ENCODE measurements around the gene EHBP1. TPM values are rescaled to one million over a fixed set of nuclear protein-coding genes. Genes with fewer than 3 reads are reported as not detected.

The EHBP1 gene
- polyA plus RNA-seq, 1 of the 3 experiments (the other 2 are of a cell fraction) = 62.7 TPM

DNA sequence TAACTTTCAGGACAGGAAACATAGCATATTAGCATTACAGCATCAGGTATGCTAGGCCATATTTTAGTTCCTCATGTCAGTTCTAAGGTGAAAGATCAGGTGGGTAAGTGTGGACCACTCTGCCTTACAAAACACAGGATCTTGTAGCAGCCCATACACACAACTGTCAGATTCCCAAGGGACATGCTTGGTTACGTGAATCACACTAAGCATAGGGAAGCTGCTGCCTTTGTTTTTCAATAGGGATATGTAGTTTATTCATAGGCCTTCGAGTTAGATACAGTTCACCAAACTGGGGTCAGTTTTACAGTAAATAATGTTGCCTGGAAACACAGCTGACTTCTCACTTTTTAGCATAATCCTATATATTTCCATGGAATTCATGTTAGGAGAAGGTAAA, 229.0 kb downstream of the EHBP1 start:
- no peak for DNase-seq
- Histone ChIP-seq H3K4me2 (no peak overlapping the region), H3K9me2 (no peaks in the 10 kb centered on the region), H3F3A (replicated peaks; ENCODE audit: insufficient read depth) (no peaks in the 10 kb centered on the region), H3K27me3 (ENCODE audit: insufficient read depth) (no peaks in the 10 kb centered on the region), H3K27ac (ENCODE audit: low read depth in 2 of 2, low read length in 1 of 2) (no peak overlapping the region), H3K9me3 (no peaks in the 10 kb centered on the region), H3K4me3 (ENCODE audit: low read depth in 2 of 2, low read length in 1 of 2) (no peak overlapping the region), H3K9ac (no peak overlapping the region), H2AFZ (ENCODE audit: low read depth) (no peak overlapping the region), H3K36me3 (replicated peaks in 1 of 2; ENCODE audit: control insufficient read depth in 1 of 2, insufficient read depth in 2 of 2, low read length in 1 of 2) (peaks cover 0 to 3% of the 10 kb centered on the region in 2 experiments), H4K20me1 (ENCODE audit: insufficient read depth) (no peaks in the 10 kb centered on the region), H3K4me1 (ENCODE audit: control insufficient read depth in 1 of 2, insufficient read depth in 2 of 2, low read depth in 1 of 2, low read length in 1 of 2) (no peaks in the 10 kb centered on the region; a peak in 1 of 4 replicates), H3K79me2 (ENCODE audit: insufficient read depth) (no peaks in the 10 kb centered on the region)
- WGBS (ENCODE audit: low lambda C conversion rate) = 85% methylated on average over 2 of the region's 2 CpGs
- CTCF ChIA-PET = no interaction called here
- TF ChIP-seq YY1 (IDR thresholded peaks at IDR 0.05; ENCODE audit: low read depth) = no peak
- TF ChIP-seq FOXJ3 (CRISPR knock-in tag; IDR thresholded peaks at IDR 0.05) = no peak
- TF ChIP-seq FOXM1 (IDR thresholded peaks at IDR 0.05; ENCODE audit: low read depth) = no peak
- no peak for TF ChIP-seq NFIC (IDR thresholded peaks at IDR 0.05; ENCODE audit: borderline replicate concordance)
- TF ChIP-seq, protein P1, sequence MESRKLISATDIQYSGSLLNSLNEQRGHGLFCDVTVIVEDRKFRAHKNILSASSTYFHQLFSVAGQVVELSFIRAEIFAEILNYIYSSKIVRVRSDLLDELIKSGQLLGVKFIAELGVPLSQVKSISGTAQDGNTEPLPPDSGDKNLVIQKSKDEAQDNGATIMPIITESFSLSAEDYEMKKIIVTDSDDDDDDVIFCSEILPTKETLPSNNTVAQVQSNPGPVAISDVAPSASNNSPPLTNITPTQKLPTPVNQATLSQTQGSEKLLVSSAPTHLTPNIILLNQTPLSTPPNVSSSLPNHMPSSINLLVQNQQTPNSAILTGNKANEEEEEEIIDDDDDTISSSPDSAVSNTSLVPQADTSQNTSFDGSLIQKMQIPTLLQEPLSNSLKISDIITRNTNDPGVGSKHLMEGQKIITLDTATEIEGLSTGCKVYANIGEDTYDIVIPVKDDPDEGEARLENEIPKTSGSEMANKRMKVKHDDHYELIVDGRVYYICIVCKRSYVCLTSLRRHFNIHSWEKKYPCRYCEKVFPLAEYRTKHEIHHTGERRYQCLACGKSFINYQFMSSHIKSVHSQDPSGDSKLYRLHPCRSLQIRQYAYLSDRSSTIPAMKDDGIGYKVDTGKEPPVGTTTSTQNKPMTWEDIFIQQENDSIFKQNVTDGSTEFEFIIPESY (IDR thresholded peaks at IDR 0.05; ENCODE audit: borderline replicate concordance, low read depth) = no peak
- TF ChIP-seq, protein P2, sequence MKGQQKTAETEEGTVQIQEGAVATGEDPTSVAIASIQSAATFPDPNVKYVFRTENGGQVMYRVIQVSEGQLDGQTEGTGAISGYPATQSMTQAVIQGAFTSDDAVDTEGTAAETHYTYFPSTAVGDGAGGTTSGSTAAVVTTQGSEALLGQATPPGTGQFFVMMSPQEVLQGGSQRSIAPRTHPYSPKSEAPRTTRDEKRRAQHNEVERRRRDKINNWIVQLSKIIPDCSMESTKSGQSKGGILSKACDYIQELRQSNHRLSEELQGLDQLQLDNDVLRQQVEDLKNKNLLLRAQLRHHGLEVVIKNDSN (IDR thresholded peaks at IDR 0.05; ENCODE audit: borderline replicate concordance, low read depth) = no peak
- TF ChIP-seq TCF12 (IDR thresholded peaks at IDR 0.05) = no peak
- no peak for TF ChIP-seq POLR2AphosphoS5 (IDR thresholded peaks at IDR 0.05; ENCODE audit: low read depth, low read length)
- no peak for TF ChIP-seq GATA2 (CRISPR knock-in tag; IDR thresholded peaks at IDR 0.05)
- TF ChIP-seq RAD21 (IDR thresholded peaks at IDR 0.05; ENCODE audit: low read length) = no peak
- TF ChIP-seq RXRA (IDR thresholded peaks at IDR 0.05; ENCODE audit: borderline replicate concordance, low read depth) = no peak
- no peak for TF ChIP-seq NRF1 (IDR thresholded peaks at IDR 0.05; ENCODE audit: low read depth, low read length)
- POLR2A ChIA-PET = no interaction called here

DNA sequence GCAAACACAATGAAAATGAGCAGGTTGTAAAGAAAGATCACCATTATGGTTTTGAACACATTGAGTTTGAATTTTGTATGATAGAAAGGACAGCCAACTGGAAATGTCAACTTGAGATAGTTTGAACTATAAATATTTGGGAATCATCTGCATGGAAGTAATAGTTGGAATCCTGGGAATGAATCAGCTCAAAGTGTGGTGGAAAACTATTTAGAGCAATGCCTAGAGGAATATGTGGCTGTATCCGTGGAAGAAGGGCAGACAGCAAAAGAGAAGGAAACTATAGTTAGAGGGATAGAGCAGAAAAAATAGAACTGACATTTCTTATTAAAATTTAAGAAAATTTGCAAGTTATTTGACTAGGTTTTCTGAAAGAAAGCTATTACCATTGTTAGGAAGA, 232.6 kb downstream of the EHBP1 start:
- Histone ChIP-seq H3K27me3 (ENCODE audit: insufficient read depth) (no peaks in the 10 kb centered on the region), H3K9me2 (no peaks in the 10 kb centered on the region), H3K27ac (ENCODE audit: low read depth in 2 of 2, low read length in 1 of 2) (no peak overlapping the region), H3K9ac (no peak overlapping the region), H3K79me2 (ENCODE audit: insufficient read depth) (no peaks in the 10 kb centered on the region), H2AFZ (ENCODE audit: low read depth) (no peak overlapping the region), H3K4me2 (no peak overlapping the region), H3K4me1 (ENCODE audit: control insufficient read depth in 1 of 2, insufficient read depth in 2 of 2, low read depth in 1 of 2, low read length in 1 of 2) (no peaks in the 10 kb centered on the region; a peak in 1 of 4 replicates), H3F3A (replicated peaks; ENCODE audit: insufficient read depth) (no peaks in the 10 kb centered on the region), H3K4me3 (ENCODE audit: low read depth in 2 of 2, low read length in 1 of 2) (no peak overlapping the region), H3K9me3 (no peaks in the 10 kb centered on the region), H4K20me1 (ENCODE audit: insufficient read depth) (no peaks in the 10 kb centered on the region), H3K36me3 (replicated peaks in 1 of 2; ENCODE audit: control insufficient read depth in 1 of 2, insufficient read depth in 2 of 2, low read length in 1 of 2) (peaks cover 5 to 8% of the 10 kb centered on the region in 2 experiments)
- no peak for DNase-seq
- ChIA-PET POLR2A (no interaction called here), CTCF (no interaction called here)
- TF ChIP-seq FOSL2 (IDR thresholded peaks at IDR 0.05; ENCODE audit: borderline replicate concordance, low read depth) (no peak), TEAD4 (IDR thresholded peaks at IDR 0.05; ENCODE audit: borderline replicate concordance, insufficient read depth) (no peak), RFX5 (IDR thresholded peaks at IDR 0.05; ENCODE audit: low read length) (no peak), MEF2A (IDR thresholded peaks at IDR 0.05; ENCODE audit: borderline replicate concordance, low read depth) (no peak), GATA2 (CRISPR knock-in tag; IDR thresholded peaks at IDR 0.05) (no peak), RCOR1 (IDR thresholded peaks at IDR 0.05; ENCODE audit: low read length) (no peak), EP300 (IDR thresholded peaks at IDR 0.05; ENCODE audit: borderline replicate concordance in 1 of 2, low read depth in 1 of 2, low read length in 1 of 2) (no peak), SIN3A (IDR thresholded peaks at IDR 0.05; ENCODE audit: borderline replicate concordance, low read depth, low read length) (no peak), RXRA (IDR thresholded peaks at IDR 0.05; ENCODE audit: borderline replicate concordance, low read depth) (no peak), TAF1 (IDR thresholded peaks at IDR 0.05; ENCODE audit: borderline replicate concordance, low read depth, low read length) (no peak)
- TF ChIP-seq, protein P3, sequence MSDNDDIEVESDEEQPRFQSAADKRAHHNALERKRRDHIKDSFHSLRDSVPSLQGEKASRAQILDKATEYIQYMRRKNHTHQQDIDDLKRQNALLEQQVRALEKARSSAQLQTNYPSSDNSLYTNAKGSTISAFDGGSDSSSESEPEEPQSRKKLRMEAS (IDR thresholded peaks at IDR 0.05; ENCODE audit: low read depth) = no peak
- TF ChIP-seq, protein P2 (IDR thresholded peaks at IDR 0.05; ENCODE audit: borderline replicate concordance, low read depth) = no peak
- WGBS (ENCODE audit: low lambda C conversion rate) = 97% methylated on average over 1 of the region's 1 CpG
